Activated CD8-positive, alpha-beta memory T cell treated with anti-CD3 and anti-CD28 coated beads for 36 hours (primary cell): ENCODE measurements around the gene TADA2A. TPM values are rescaled to one million over a fixed set of nuclear protein-coding genes. Genes with fewer than 3 reads are reported as not detected.
"Not testable (repeated sequence)": the region's sequence is repeated elsewhere in the genome, so short reads cannot be mapped to it uniquely, and the experiment has no call there.

Source experiments
- CTCF ChIA-PET: fragments of 350-600 bp; sonication (Branson Sonifier 250); formaldehyde crosslinking; loops from one replicate; lab custom pipeline; 2021; ENCODE audit warnings: antibody characterized with exemption; lab: Charles Lee
- POLR2A ChIA-PET: fragments of 350-600 bp; sonication (Branson Sonifier 250); formaldehyde crosslinking; loops from one replicate; lab custom pipeline; 2021; ENCODE audit warnings: antibody characterized with exemption; lab: Charles Lee
- total RNA-seq, 2 experiments: library from RNA; stranded (reverse); gene quantifications; one replicate each; pipeline ENCODE4 v1.2.3, GENCODE V29; 2021

TADA2A gene
- total RNA-seq, 2 experiments from 2014 or later: 42.7 to 51.6 TPM

- POLR2A ChIA-PET: no interaction called here
- CTCF ChIA-PET: no interaction called here
Observed at GRCh38 chr17:37438141-37438540, 31.5 kb downstream of the TADA2A start.

- CTCF ChIA-PET: interaction anchor here (0.9 kb wide), 1 partner anchor 67 kb away, joined by 3 read pairs; no protein-coding TSS in a partner anchor
- POLR2A ChIA-PET: no interaction called here
Observed at GRCh38 chr17:37440424-37440823, 33.7 kb downstream of the TADA2A start.

GRCh38 chr17:37441369-37442014, 34.8 kb downstream of the TADA2A start:
- POLR2A ChIA-PET: not testable (repeated sequence)
- CTCF ChIA-PET: interaction anchor here (0.7 kb wide), 1 partner anchor 79 kb away, joined by 3 read pairs; no protein-coding TSS in a partner anchor

GRCh38 chr17:37446027-37446426, 39.3 kb downstream of the TADA2A start:
- ChIA-PET POLR2A (interaction anchor here (0.6 kb wide), 1 partner anchor 27 kb away, joined by 6 read pairs; no protein-coding TSS in a partner anchor), CTCF (interaction anchor here (0.7 kb wide), 1 partner anchor 22 kb away, joined by 3 read pairs; no protein-coding TSS in a partner anchor)

- POLR2A ChIA-PET: no interaction called here
- CTCF ChIA-PET: no interaction called here
Observed at GRCh38 chr17:37447641-37448040, 41.0 kb downstream of the TADA2A start.

- POLR2A ChIA-PET: no interaction called here
Observed at GRCh38 chr17:37450112-37450511, 43.4 kb downstream of the TADA2A start.

GRCh38 chr17:37457801-37458200, 51.1 kb downstream of the TADA2A start:
- CTCF ChIA-PET, POLR2A ChIA-PET: not testable (repeated sequence)

More at GRCh38 chr17:37450112-37450511, 43.4 kb downstream of the TADA2A start:
- CTCF ChIA-PET: no interaction called here

- POLR2A ChIA-PET: no interaction called here
- CTCF ChIA-PET: no interaction called here
Observed at GRCh38 chr17:37458805-37459204, 52.1 kb downstream of the TADA2A start.

GRCh38 chr17:37461668-37462067, 55.0 kb downstream of the TADA2A start:
- POLR2A ChIA-PET: no interaction called here
- CTCF ChIA-PET: interaction anchor here (0.6 to 1.0 kb wide), 2 partner anchors 28 to 63 kb away, joined by 3 read pairs; partner anchors contain the start of gene DUSP14

GRCh38 chr17:37462492-37462891, 55.8 kb downstream of the TADA2A start:
- CTCF ChIA-PET: no interaction called here
- POLR2A ChIA-PET: no interaction called here

- ChIA-PET POLR2A (no interaction called here), CTCF (no interaction called here)
Observed at GRCh38 chr17:37463039-37463438, 56.4 kb downstream of the TADA2A start.

GRCh38 chr17:37465069-37465616, 58.5 kb downstream of the TADA2A start:
- CTCF ChIA-PET: no interaction called here
- POLR2A ChIA-PET: no interaction called here

- ChIA-PET POLR2A (no interaction called here), CTCF (interaction anchor here (1.7 kb wide), 1 partner anchor 11 kb away, joined by 3 read pairs; no protein-coding TSS in a partner anchor)
Observed at GRCh38 chr17:37466471-37466870, 59.8 kb downstream of the TADA2A start.

- CTCF ChIA-PET: interaction anchor here (0.6 kb wide), 1 partner anchor 118 kb away, joined by 3 read pairs; no protein-coding TSS in a partner anchor
Observed at GRCh38 chr17:37470181-37470580, 63.5 kb downstream of the TADA2A start.

GRCh38 chr17:37475731-37476420, 69.2 kb downstream of the TADA2A start:
- POLR2A ChIA-PET: no interaction called here

More at GRCh38 chr17:37470181-37470580, 63.5 kb downstream of the TADA2A start:
- POLR2A ChIA-PET: no interaction called here

GRCh38 chr17:37476431-37477120, 69.9 kb downstream of the TADA2A start:
- POLR2A ChIA-PET: no interaction called here
- CTCF ChIA-PET: interaction anchor here (1.1 kb wide), 1 partner anchor 9 kb away, joined by 3 read pairs; no protein-coding TSS in a partner anchor

More at GRCh38 chr17:37475731-37476420, 69.2 kb downstream of the TADA2A start:
- CTCF ChIA-PET: no interaction called here

- POLR2A ChIA-PET: no interaction called here
- CTCF ChIA-PET: no interaction called here
Observed at GRCh38 chr17:37478187-37478586, 71.5 kb downstream of the TADA2A start.

- ChIA-PET CTCF (no interaction called here), POLR2A (no interaction called here)
Observed at GRCh38 chr17:37479025-37479424, 72.3 kb downstream of the TADA2A start.

- ChIA-PET CTCF (interaction anchor here (1.2 kb wide), 1 partner anchor 10 kb away, joined by 3 read pairs; no protein-coding TSS in a partner anchor), POLR2A (no interaction called here)
Observed at GRCh38 chr17:37480427-37480826, 73.7 kb downstream of the TADA2A start.
